ENCODE results near the gene TKTL1.

DNA sequence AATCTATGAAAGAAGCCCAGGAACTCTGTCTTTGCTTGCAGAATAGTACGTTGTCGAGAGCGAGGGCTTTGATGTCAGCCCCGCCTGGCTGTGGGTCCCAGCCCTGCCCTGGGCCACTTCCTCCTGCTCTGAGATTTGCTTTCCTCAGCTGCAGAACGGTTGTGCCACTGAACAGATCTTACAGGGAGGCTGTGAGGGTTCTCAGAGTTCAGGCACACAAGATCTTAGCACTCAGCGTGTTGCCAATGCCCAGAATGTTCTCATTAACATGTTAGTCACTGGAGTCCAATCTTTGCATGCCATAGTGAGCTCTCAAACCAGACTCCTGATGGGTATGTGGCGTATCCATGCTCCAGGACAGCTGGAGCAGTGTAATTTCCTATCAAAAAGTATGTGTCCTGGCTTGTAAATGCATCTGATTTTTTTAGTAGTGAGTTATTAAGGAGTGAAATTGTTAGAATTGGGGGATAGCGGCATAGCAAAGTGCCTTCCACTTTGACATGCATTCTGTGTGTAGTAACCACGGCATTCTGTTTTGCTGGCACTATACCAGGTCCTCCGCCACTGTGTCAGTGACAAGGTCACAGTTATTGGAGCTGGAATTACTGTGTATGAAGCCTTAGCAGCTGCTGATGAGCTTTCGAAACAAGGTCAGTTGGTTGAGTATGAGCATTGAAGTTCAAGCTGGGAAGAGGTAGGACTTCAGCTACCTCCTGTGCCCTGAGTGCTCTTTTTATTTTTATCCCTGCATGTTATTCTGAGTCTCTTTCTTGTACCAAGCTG, 31.6 kb downstream of the TKTL1 start:
- TF ChIP-seq, protein P1, sequence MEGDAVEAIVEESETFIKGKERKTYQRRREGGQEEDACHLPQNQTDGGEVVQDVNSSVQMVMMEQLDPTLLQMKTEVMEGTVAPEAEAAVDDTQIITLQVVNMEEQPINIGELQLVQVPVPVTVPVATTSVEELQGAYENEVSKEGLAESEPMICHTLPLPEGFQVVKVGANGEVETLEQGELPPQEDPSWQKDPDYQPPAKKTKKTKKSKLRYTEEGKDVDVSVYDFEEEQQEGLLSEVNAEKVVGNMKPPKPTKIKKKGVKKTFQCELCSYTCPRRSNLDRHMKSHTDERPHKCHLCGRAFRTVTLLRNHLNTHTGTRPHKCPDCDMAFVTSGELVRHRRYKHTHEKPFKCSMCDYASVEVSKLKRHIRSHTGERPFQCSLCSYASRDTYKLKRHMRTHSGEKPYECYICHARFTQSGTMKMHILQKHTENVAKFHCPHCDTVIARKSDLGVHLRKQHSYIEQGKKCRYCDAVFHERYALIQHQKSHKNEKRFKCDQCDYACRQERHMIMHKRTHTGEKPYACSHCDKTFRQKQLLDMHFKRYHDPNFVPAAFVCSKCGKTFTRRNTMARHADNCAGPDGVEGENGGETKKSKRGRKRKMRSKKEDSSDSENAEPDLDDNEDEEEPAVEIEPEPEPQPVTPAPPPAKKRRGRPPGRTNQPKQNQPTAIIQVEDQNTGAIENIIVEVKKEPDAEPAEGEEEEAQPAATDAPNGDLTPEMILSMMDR (IDR thresholded peaks at IDR 0.05; ENCODE audit: poor library complexity, severe bottlenecking): no peak
- no peak for TF ChIP-seq POLR2AphosphoS5 (IDR thresholded peaks at IDR 0.05)
- no peak for TF ChIP-seq EP300 (conservative IDR thresholded peaks at IDR 0.05; ENCODE audit: poor library complexity, severe bottlenecking)
- no peak for TF ChIP-seq EZH2 (IDR thresholded peaks at IDR 0.05; ENCODE audit: borderline replicate concordance, insufficient read depth, low read length, poor library complexity, severe bottlenecking)
- TF ChIP-seq RAD21 (conservative IDR thresholded peaks at IDR 0.05): no peak
- TF ChIP-seq SMC3 (conservative IDR thresholded peaks at IDR 0.05; ENCODE audit: poor library complexity): no peak
- no peak for TF ChIP-seq MXI1 (conservative IDR thresholded peaks at IDR 0.05; ENCODE audit: poor library complexity, severe bottlenecking)
- TF ChIP-seq TAF1 (IDR thresholded peaks at IDR 0.05; ENCODE audit: low read depth): no peak
- TF ChIP-seq, protein P2, sequence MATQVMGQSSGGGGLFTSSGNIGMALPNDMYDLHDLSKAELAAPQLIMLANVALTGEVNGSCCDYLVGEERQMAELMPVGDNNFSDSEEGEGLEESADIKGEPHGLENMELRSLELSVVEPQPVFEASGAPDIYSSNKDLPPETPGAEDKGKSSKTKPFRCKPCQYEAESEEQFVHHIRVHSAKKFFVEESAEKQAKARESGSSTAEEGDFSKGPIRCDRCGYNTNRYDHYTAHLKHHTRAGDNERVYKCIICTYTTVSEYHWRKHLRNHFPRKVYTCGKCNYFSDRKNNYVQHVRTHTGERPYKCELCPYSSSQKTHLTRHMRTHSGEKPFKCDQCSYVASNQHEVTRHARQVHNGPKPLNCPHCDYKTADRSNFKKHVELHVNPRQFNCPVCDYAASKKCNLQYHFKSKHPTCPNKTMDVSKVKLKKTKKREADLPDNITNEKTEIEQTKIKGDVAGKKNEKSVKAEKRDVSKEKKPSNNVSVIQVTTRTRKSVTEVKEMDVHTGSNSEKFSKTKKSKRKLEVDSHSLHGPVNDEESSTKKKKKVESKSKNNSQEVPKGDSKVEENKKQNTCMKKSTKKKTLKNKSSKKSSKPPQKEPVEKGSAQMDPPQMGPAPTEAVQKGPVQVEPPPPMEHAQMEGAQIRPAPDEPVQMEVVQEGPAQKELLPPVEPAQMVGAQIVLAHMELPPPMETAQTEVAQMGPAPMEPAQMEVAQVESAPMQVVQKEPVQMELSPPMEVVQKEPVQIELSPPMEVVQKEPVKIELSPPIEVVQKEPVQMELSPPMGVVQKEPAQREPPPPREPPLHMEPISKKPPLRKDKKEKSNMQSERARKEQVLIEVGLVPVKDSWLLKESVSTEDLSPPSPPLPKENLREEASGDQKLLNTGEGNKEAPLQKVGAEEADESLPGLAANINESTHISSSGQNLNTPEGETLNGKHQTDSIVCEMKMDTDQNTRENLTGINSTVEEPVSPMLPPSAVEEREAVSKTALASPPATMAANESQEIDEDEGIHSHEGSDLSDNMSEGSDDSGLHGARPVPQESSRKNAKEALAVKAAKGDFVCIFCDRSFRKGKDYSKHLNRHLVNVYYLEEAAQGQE (IDR thresholded peaks at IDR 0.05; ENCODE audit: borderline replicate concordance): no peak

Data from neural cell (in vitro differentiated cells).